HepG2 (cell line): Measurements from ENCODE around the gene SYTL1. TPM values are rescaled to one million over a fixed set of nuclear protein-coding genes. Genes with fewer than 3 reads are reported as not detected.

Source experiments
- ARNT2 ChIP-seq: sonication (generic); formaldehyde crosslinking; IDR thresholded peaks from 2 replicates; pipeline ENCODE4 v1.8.0; 2022; ENCODE audit warnings: mild to moderate bottlenecking, low read depth, missing genetic modification reagents, moderate library complexity
- CBX2 ChIP-seq, 2 experiments: fragments of 200-600 bp in 1 of 2; sonication (generic); formaldehyde crosslinking in 1 of 2; IDR thresholded peaks; 2 replicates each; pipeline versions ENCODE4 v1.7.0 to v1.8.1; 2018 to 2022; ENCODE audit warnings: low read depth in 2 of 2, low read length in 1 of 2, mild to moderate bottlenecking in 1 of 2, missing genetic modification reagents in 1 of 2
- ELF4 ChIP-seq: sonication (generic); formaldehyde crosslinking; IDR thresholded peaks from 2 replicates; pipeline ENCODE4 v1.5.0; 2020; ENCODE audit warnings: missing genetic modification reagents, mild to moderate bottlenecking, moderate library complexity, borderline replicate concordance
- GFI1 ChIP-seq: sonication (generic); formaldehyde crosslinking; IDR thresholded peaks from 2 replicates; pipeline ENCODE4 v1.5.0; 2020; ENCODE audit warnings: missing genetic modification reagents, mild to moderate bottlenecking, borderline replicate concordance
- HOXD1 ChIP-seq: sonication (generic); formaldehyde crosslinking; IDR thresholded peaks from 2 replicates; pipeline ENCODE4 v1.5.0; 2020; ENCODE audit warnings: missing genetic modification reagents
- IKZF1 ChIP-seq: fragments of 450-650 bp; IDR thresholded peaks from 2 replicates; pipeline ENCODE4 v1.7.1; 2016
- KDM4B ChIP-seq: sonication (generic); formaldehyde crosslinking; IDR thresholded peaks from 2 replicates; pipeline ENCODE4 v1.4.0; 2020; ENCODE audit warnings: missing genetic modification reagents
- NONO ChIP-seq, 2 experiments: fragments of 450-650 bp in 1 of 2; sonication (generic) in 1 of 2; formaldehyde crosslinking in 1 of 2; IDR thresholded peaks in 1 of 2; conservative IDR thresholded peaks in 1 of 2; 2 replicates each; pipeline versions ENCODE4 v1.6.1 to v1.8.0; 2017 to 2022; ENCODE audit warnings: mild to moderate bottlenecking in 1 of 2, missing genetic modification reagents in 1 of 2, moderate library complexity in 1 of 2
- PHF20 ChIP-seq: sonication (generic); formaldehyde crosslinking; IDR thresholded peaks from 2 replicates; pipeline ENCODE4 v1.5.0; 2020; ENCODE audit warnings: mild to moderate bottlenecking, missing genetic modification reagents
- SOX6 ChIP-seq, 2 experiments: fragments of 450-650 bp in 1 of 2; sonication (generic) in 1 of 2; formaldehyde crosslinking in 1 of 2; IDR thresholded peaks; 2 replicates each; pipeline versions ENCODE4 v1.4.0 to v1.6.1; 2017 to 2020; ENCODE audit warnings: antibody characterized with exemption in 1 of 2, mild to moderate bottlenecking in 1 of 2, missing genetic modification reagents in 1 of 2
- ZNF615 ChIP-seq: sonication (generic); formaldehyde crosslinking; IDR thresholded peaks from 2 replicates; pipeline ENCODE4 v1.5.0; 2020; ENCODE audit warnings: mild to moderate bottlenecking, missing genetic modification reagents, borderline replicate concordance
- ZNF747 ChIP-seq: sonication (generic); formaldehyde crosslinking; IDR thresholded peaks from 2 replicates; pipeline ENCODE4 v1.8.1; 2023; ENCODE audit warnings: missing genetic modification reagents, mild to moderate bottlenecking, borderline replicate concordance
- polyA plus RNA-seq, 8 experiments: library from polyadenylated mRNA; depleted of rRNA in 3 of 8; stranded (reverse) in 7 of 8; unstranded in 1 of 8; fragments of >200 nt; fragmentation: Illumina TruSeq in 4 of 8; extraction: Trizol in 4 of 8; gene quantifications; 2 replicates each; pipeline versions ENCODE4 v1.2.1 to v1.2.3, GENCODE V29; 2011 to 2016; ENCODE audit warnings: low read depth in 4 of 8, missing spikeins in 1 of 8, mixed read lengths in 1 of 8; ENCODE audit not compliant: insufficient read depth in 1 of 8
- total RNA-seq, 5 experiments: library from RNA; depleted of rRNA; stranded (reverse); fragments of >200 nt; fragmentation: Illumina TruSeq; extraction: Trizol; gene quantifications; 2 replicates each; pipeline ENCODE4 v1.2.3, GENCODE V29; 2016; ENCODE audit warnings: low read depth in 1 of 5
- TF ChIP-seq, protein P1 (sequence below): IDR thresholded peaks from 2 replicates; pipeline ENCODE4 v1.6.1; 2012; ENCODE audit warnings: inconsistent platforms
- TF ChIP-seq, protein P2 (sequence below): sonication (generic); formaldehyde crosslinking; IDR thresholded peaks from 2 replicates; pipeline ENCODE4 v1.4.0; 2020; ENCODE audit warnings: missing genetic modification reagents; ENCODE audit errors: not compliant biosample characterization
- TF ChIP-seq, protein P3 (sequence below): sonication (generic); formaldehyde crosslinking; IDR thresholded peaks from 2 replicates; pipeline ENCODE4 v1.4.0; 2020; ENCODE audit warnings: mild to moderate bottlenecking, missing genetic modification reagents
- TF ChIP-seq, protein P4 (sequence below): IDR thresholded peaks from 2 replicates; pipeline ENCODE4 v1.6.1; 2016; ENCODE audit warnings: low read depth, borderline replicate concordance
- TF ChIP-seq, protein P5 (sequence below): sonication (generic); formaldehyde crosslinking; IDR thresholded peaks from 2 replicates; pipeline ENCODE4 v1.5.0; 2020; ENCODE audit warnings: missing genetic modification reagents, mild to moderate bottlenecking, borderline replicate concordance
- TF ChIP-seq, protein P6 (sequence below): sonication (generic); formaldehyde crosslinking; IDR thresholded peaks from 2 replicates; pipeline ENCODE4 v1.5.0; 2020; ENCODE audit warnings: missing genetic modification reagents
- TF ChIP-seq, protein P7 (sequence below): sonication (generic); formaldehyde crosslinking; IDR thresholded peaks from 2 replicates; pipeline ENCODE4 v1.4.0; 2020; ENCODE audit warnings: missing genetic modification reagents

Gene SYTL1
- total and polyA plus RNA-seq, 2 of the 13 experiments (the other 11 are each of a cell fraction or from before 2014, with no cell fraction given): 11.1 to 17.8 TPM

DNA sequence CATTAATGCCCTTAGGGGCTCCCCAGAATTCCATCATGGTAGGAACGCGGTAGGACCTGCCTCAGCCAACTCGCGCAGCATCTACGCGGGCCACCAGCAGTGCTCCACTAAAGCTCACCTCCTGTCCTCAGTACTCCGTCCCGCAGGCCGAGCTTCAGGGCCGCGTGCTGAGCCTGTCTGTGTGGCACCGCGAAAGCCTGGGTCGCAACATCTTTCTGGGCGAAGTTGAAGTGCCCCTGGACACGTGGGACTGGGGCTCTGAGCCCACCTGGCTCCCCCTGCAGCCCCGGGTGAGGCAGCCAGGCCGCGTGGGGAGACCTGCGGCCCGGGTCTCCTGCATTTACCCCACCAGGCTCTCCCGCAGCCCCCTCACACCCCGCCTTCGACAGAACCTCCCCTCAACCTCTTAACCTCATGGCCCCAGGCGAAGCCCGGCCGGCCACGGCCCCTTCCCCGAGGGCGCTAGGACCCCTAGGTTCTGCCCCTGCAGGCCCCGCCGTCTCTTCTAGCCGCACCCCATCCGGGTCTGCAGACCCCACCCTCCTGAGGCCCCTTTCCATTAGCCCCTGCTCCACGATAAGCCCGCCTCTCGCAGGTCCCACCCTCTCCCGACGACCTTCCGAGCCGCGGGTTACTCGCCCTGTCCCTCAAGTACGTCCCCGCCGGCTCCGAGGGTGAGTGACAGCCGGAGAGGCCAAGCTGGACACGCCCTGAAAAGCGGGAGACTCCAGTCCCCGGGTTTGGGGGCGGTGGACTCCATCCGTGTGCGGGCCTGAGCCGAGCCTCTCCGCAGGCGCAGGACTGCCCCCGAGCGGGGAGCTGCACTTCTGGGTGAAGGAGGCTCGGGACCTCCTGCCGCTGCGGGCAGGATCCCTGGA is 9.1 kb downstream of the SYTL1 start (continued):
- TF ChIP-seq, protein P1, sequence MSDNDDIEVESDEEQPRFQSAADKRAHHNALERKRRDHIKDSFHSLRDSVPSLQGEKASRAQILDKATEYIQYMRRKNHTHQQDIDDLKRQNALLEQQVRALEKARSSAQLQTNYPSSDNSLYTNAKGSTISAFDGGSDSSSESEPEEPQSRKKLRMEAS: peak; percentile 39
- no peak for TF ChIP-seq HOXD1 (CRISPR knock-in tag)
- TF ChIP-seq, protein P2, sequence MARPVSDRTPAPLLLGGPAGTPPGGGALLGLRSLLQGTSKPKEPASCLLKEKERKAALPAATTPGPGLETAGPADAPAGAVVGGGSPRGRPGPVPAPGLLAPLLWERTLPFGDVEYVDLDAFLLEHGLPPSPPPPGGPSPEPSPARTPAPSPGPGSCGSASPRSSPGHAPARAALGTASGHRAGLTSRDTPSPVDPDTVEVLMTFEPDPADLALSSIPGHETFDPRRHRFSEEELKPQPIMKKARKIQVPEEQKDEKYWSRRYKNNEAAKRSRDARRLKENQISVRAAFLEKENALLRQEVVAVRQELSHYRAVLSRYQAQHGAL: no peak
- TF ChIP-seq, protein P3, sequence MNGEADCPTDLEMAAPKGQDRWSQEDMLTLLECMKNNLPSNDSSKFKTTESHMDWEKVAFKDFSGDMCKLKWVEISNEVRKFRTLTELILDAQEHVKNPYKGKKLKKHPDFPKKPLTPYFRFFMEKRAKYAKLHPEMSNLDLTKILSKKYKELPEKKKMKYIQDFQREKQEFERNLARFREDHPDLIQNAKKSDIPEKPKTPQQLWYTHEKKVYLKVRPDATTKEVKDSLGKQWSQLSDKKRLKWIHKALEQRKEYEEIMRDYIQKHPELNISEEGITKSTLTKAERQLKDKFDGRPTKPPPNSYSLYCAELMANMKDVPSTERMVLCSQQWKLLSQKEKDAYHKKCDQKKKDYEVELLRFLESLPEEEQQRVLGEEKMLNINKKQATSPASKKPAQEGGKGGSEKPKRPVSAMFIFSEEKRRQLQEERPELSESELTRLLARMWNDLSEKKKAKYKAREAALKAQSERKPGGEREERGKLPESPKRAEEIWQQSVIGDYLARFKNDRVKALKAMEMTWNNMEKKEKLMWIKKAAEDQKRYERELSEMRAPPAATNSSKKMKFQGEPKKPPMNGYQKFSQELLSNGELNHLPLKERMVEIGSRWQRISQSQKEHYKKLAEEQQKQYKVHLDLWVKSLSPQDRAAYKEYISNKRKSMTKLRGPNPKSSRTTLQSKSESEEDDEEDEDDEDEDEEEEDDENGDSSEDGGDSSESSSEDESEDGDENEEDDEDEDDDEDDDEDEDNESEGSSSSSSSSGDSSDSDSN (CRISPR knock-in tag): peak; percentile 52; the same call in 1 of the 2 replicates
- no peak for TF ChIP-seq PHF20
- TF ChIP-seq NONO (IDR thresholded peaks at IDR 0.05): no peak
- no peak for TF ChIP-seq NONO (CRISPR knock-in tag; conservative IDR thresholded peaks at IDR 0.05)
- no peak for TF ChIP-seq ZNF747 (CRISPR knock-in tag)
- no peak for TF ChIP-seq KDM4B (CRISPR knock-in tag)
- TF ChIP-seq, protein P4, sequence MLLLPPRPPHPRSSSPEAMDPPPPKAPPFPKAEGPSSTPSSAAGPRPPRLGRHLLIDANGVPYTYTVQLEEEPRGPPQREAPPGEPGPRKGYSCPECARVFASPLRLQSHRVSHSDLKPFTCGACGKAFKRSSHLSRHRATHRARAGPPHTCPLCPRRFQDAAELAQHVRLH (CRISPR knock-in tag): no peak
- TF ChIP-seq, protein P5, sequence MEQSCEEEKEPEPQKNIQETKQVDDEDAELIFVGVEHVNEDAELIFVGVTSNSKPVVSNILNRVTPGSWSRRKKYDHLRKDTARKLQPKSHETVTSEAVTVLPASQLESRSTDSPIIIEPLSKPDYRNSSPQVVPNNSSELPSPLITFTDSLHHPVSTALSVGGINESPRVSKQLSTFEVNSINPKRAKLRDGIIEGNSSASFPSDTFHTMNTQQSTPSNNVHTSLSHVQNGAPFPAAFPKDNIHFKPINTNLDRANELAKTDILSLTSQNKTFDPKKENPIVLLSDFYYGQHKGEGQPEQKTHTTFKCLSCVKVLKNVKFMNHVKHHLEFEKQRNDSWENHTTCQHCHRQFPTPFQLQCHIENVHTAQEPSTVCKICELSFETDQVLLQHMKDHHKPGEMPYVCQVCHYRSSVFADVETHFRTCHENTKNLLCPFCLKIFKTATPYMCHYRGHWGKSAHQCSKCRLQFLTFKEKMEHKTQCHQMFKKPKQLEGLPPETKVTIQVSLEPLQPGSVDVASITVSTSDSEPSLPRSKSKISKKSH (CRISPR knock-in tag): no peak
- TF ChIP-seq, protein P6, sequence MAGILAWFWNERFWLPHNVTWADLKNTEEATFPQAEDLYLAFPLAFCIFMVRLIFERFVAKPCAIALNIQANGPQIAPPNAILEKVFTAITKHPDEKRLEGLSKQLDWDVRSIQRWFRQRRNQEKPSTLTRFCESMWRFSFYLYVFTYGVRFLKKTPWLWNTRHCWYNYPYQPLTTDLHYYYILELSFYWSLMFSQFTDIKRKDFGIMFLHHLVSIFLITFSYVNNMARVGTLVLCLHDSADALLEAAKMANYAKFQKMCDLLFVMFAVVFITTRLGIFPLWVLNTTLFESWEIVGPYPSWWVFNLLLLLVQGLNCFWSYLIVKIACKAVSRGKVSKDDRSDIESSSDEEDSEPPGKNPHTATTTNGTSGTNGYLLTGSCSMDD (CRISPR knock-in tag): no peak
- 0 out of 2 replicates have a peak, but pooled peaks have one; percentile 47 for TF ChIP-seq ZNF615 (CRISPR knock-in tag)
- TF ChIP-seq CBX2 (IDR thresholded peaks at IDR 0.05; ENCODE audit: low read depth, low read length): no peak
- no peak for TF ChIP-seq CBX2 (CRISPR knock-in tag; IDR thresholded peaks at IDR 0.05; ENCODE audit: low read depth)
- TF ChIP-seq, protein P7, sequence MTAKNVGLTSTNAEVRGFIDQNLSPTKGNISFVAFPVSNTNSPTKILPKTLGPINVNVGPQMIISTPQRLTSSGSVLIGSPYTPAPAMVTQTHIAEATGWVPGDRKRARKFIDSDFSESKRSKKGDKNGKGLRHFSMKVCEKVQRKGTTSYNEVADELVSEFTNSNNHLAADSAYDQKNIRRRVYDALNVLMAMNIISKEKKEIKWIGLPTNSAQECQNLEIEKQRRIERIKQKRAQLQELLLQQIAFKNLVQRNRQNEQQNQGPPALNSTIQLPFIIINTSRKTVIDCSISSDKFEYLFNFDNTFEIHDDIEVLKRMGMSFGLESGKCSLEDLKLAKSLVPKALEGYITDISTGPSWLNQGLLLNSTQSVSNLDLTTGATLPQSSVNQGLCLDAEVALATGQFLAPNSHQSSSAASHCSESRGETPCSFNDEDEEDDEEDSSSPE (CRISPR knock-in tag): no peak
- TF ChIP-seq SOX6 (IDR thresholded peaks at IDR 0.05): no peak
- TF ChIP-seq SOX6 (CRISPR knock-in tag; IDR thresholded peaks at IDR 0.05): peak; percentile 14; the same call in 1 of the 2 replicates
- TF ChIP-seq ELF4 (CRISPR knock-in tag): no peak
- TF ChIP-seq ARNT2 (CRISPR knock-in tag): no peak
- no peak for TF ChIP-seq IKZF1
- 0 out of 2 replicates have a peak, but pooled peaks have one; percentile 54 for TF ChIP-seq GFI1
